Measurements from ENCODE around the gene MRPL52. TPM values are rescaled to one million over a fixed set of nuclear protein-coding genes. Genes with fewer than 3 reads are reported as not detected.

MRPL52 gene
- total RNA-seq, 1 donor from 2014 or later, result 182 TPM

GRCh38 chr14:22801716-22802115 is 28.0 kb upstream of the MRPL52 start:
- H3K4me1 Mint-ChIP-seq (ENCODE audit: low read depth, unreplicated experiment), result no peaks in the 10 kb centered on the region
- FAIRE-seq, result no peak
- no peak overlapping the region for H3K4me3 Mint-ChIP-seq (ENCODE audit: unreplicated experiment)

GRCh38 chr14:22802860-22803686 is 26.6 kb upstream of the MRPL52 start:
- no peak overlapping the region for H3K4me3 ChIP-seq (ENCODE audit: insufficient read depth, low read depth, low read length)
- no peak overlapping the region for H3K4me2 ChIP-seq (ENCODE audit: low read length)
- Mint-ChIP-seq H3K36me3 (ENCODE audit: low read depth, unreplicated experiment) (peaks cover 2% of the 10 kb centered on the region), H3K4me3 (ENCODE audit: unreplicated experiment) (no peak overlapping the region), H3K27ac (ENCODE audit: unreplicated experiment) (no peak overlapping the region), H3K27me3 (ENCODE audit: low read depth, unreplicated experiment) (peaks cover 3% of the 10 kb centered on the region), H3K9me3 (ENCODE audit: unreplicated experiment) (peaks cover 3% of the 10 kb centered on the region), H3K4me1 (ENCODE audit: low read depth, unreplicated experiment) (peaks cover 2% of the 10 kb centered on the region)
- H2AFZ ChIP-seq (ENCODE audit: low read depth, low read length), result no peak overlapping the region
- H3K36me3 ChIP-seq (ENCODE audit: insufficient read depth, low read length), result no peaks in the 10 kb centered on the region
- H3K4me1 ChIP-seq (ENCODE audit: insufficient read depth, low read length), result no peaks in the 10 kb centered on the region
- H3K9me3 ChIP-seq (ENCODE audit: insufficient read depth, low read depth, low read length), result no peaks in the 10 kb centered on the region
- no peak for DNase-seq (ENCODE audit: low read depth)
- no peak overlapping the region for H3K27ac ChIP-seq (ENCODE audit: low read depth, low read length)
- no peak overlapping the region for H3K9ac ChIP-seq (ENCODE audit: low read length)
- H3K27me3 ChIP-seq (ENCODE audit: insufficient read depth, low read length), result peaks cover 6% of the 10 kb centered on the region
- TF ChIP-seq CTCF (IDR thresholded peaks at IDR 0.05; ENCODE audit: insufficient read depth, low read depth, low read length), result no peak
- no peak for TF ChIP-seq EZH2 (IDR thresholded peaks at IDR 0.05; ENCODE audit: insufficient read depth, low read length)
- no peaks in the 10 kb centered on the region for H4K20me1 ChIP-seq (ENCODE audit: insufficient read depth, low read length)
- no peak for FAIRE-seq
- no peaks in the 10 kb centered on the region for H3K79me2 ChIP-seq (ENCODE audit: insufficient read depth, low read length)

More at GRCh38 chr14:22801716-22802115, 28.0 kb upstream of the MRPL52 start:
- no peak for TF ChIP-seq EZH2 (IDR thresholded peaks at IDR 0.05; ENCODE audit: insufficient read depth, low read length)
- TF ChIP-seq CTCF (IDR thresholded peaks at IDR 0.05; ENCODE audit: insufficient read depth, low read depth, low read length), result no peak
- Histone ChIP-seq H3K27ac (ENCODE audit: low read depth, low read length) (no peak overlapping the region), H2AFZ (ENCODE audit: low read depth, low read length) (no peak overlapping the region), H3K9me3 (ENCODE audit: insufficient read depth, low read depth, low read length) (no peaks in the 10 kb centered on the region), H3K9ac (ENCODE audit: low read length) (no peak overlapping the region), H3K36me3 (ENCODE audit: insufficient read depth, low read length) (no peaks in the 10 kb centered on the region), H3K4me2 (ENCODE audit: low read length) (no peak overlapping the region), H3K4me3 (ENCODE audit: insufficient read depth, low read depth, low read length) (no peak overlapping the region), H3K4me1 (ENCODE audit: insufficient read depth, low read length) (no peaks in the 10 kb centered on the region), H4K20me1 (ENCODE audit: insufficient read depth, low read length) (no peaks in the 10 kb centered on the region), H3K27me3 (ENCODE audit: insufficient read depth, low read length) (peaks cover 15% of the 10 kb centered on the region), H3K79me2 (ENCODE audit: insufficient read depth, low read length) (no peaks in the 10 kb centered on the region)
- H3K27ac Mint-ChIP-seq (ENCODE audit: unreplicated experiment), result no peak overlapping the region
- peaks cover 3% of the 10 kb centered on the region for H3K27me3 Mint-ChIP-seq (ENCODE audit: low read depth, unreplicated experiment)
- H3K9me3 Mint-ChIP-seq (ENCODE audit: unreplicated experiment), result peaks cover 3% of the 10 kb centered on the region
- DNase-seq (ENCODE audit: low read depth), result no peak
- peaks cover 2% of the 10 kb centered on the region for H3K36me3 Mint-ChIP-seq (ENCODE audit: low read depth, unreplicated experiment)

GRCh38 chr14:22803687-22803974 is 26.1 kb upstream of the MRPL52 start:
- peaks cover 2% of the 10 kb centered on the region for H3K27me3 ChIP-seq (ENCODE audit: insufficient read depth, low read length)

More at GRCh38 chr14:22803687-22803974, 26.1 kb upstream of the MRPL52 start:
- Histone ChIP-seq H3K36me3 (ENCODE audit: insufficient read depth, low read length) (no peaks in the 10 kb centered on the region), H3K9me3 (ENCODE audit: insufficient read depth, low read depth, low read length) (no peaks in the 10 kb centered on the region), H4K20me1 (ENCODE audit: insufficient read depth, low read length) (no peaks in the 10 kb centered on the region), H3K27ac (ENCODE audit: low read depth, low read length) (no peak overlapping the region), H3K9ac (ENCODE audit: low read length) (no peak overlapping the region), H3K79me2 (ENCODE audit: insufficient read depth, low read length) (no peaks in the 10 kb centered on the region), H3K4me2 (ENCODE audit: low read length) (no peak overlapping the region), H3K4me3 (ENCODE audit: insufficient read depth, low read depth, low read length) (no peak overlapping the region), H3K4me1 (ENCODE audit: insufficient read depth, low read length) (no peaks in the 10 kb centered on the region), H2AFZ (ENCODE audit: low read depth, low read length) (no peak overlapping the region)
- FAIRE-seq (no peak), DNase-seq (ENCODE audit: low read depth) (no peak)
- Mint-ChIP-seq H3K36me3 (ENCODE audit: low read depth, unreplicated experiment) (peaks cover 2% of the 10 kb centered on the region), H3K9me3 (ENCODE audit: unreplicated experiment) (peaks cover 4% of the 10 kb centered on the region), H3K4me1 (ENCODE audit: low read depth, unreplicated experiment) (peaks cover 2% of the 10 kb centered on the region), H3K27me3 (ENCODE audit: low read depth, unreplicated experiment) (peaks cover 3% of the 10 kb centered on the region), H3K4me3 (ENCODE audit: unreplicated experiment) (no peak overlapping the region), H3K27ac (ENCODE audit: unreplicated experiment) (no peak overlapping the region)
- no peak for TF ChIP-seq CTCF (IDR thresholded peaks at IDR 0.05; ENCODE audit: insufficient read depth, low read depth, low read length)
- no peak for TF ChIP-seq EZH2 (IDR thresholded peaks at IDR 0.05; ENCODE audit: insufficient read depth, low read length)

Data from astrocyte (in vitro differentiated cells and primary cell).